Stimulated activated naive CD4-positive, alpha-beta T cell treated with Interleukin-2 at 50 U/mL for 16 hours (primary cell): ENCODE data around the gene ZNF787.
A peak's percentile ranks its signal among the peaks of the same experiment; 100 is the strongest.

Source experiments
- DNase-seq: peaks from one replicate; lab custom pipeline; 2025; lab: John Stamatoyannopoulos, UW

Gene ZNF787

DNA sequence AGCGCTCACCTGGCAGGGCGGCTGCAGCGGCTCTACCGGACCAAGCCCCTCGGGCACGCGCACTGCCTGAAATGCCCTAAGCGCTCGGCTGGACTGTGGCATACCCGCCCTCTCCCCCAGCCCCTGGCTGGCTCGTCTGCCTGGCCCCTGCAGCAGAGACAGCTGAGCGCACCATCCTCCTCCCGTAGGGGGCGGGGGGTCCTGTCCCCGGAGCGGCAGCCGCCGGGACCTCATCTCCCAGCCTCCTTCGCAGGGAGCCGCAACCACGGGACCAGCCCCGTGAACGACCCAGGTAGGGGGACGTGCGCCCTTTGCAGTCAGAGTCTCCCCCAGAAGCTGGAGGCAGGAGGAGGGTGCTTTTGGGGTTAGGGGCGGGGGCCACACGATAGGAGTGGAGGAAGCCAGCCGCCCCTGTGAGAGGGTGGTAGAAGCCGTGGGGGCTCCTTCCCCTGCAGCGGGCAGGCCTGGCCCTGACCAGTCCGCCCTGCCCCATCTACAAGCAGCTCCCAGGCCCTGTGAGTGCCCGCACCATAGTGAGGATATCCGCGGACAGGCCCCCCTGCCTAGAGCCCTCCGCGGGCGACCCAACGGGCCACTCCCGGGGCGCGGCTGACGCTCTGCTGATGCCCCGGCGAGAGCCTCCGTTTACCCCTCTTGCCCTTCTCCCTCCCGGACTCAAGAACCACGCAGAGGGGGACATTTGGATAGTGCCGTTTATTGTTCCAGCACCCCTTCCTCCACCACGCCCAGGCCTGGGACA lies 34.2 kb downstream of the ZNF787 start:
- DNase-seq, result no peak

DNA sequence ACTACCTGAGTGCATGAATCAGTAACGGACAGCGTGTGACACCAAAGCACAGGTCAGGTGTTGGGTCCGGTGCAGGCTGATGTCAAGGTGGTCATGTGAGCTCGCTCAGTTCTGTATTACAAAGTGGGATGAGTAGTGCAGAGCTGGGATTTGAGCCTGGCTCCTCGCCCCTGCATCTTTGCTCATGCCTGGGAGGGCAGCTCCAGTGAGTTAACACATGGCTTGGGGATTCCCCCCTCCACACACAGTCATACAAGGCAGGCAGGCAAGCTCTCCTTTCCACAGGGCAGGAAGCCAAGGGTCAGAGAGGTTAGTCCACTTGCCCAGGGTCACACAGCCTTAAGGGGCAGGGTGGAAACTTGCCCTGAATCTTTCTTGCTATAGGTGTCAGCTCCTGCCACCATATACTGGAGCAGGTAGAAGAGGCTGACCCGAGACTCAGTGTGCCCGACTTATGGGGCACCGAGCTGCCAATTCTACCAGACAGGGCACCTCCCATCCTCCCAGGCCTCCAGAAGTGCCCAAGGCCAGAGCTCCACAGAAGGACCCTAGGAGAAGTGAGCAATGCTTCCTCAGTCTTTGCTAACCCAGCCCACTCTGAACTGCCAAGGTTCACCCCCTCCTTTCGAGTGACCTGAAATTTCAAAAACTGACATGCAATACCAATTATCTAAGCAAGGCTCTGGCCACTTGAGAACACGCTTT lies 35.4 kb downstream of the ZNF787 start:
- DNase-seq, result no peak

DNA sequence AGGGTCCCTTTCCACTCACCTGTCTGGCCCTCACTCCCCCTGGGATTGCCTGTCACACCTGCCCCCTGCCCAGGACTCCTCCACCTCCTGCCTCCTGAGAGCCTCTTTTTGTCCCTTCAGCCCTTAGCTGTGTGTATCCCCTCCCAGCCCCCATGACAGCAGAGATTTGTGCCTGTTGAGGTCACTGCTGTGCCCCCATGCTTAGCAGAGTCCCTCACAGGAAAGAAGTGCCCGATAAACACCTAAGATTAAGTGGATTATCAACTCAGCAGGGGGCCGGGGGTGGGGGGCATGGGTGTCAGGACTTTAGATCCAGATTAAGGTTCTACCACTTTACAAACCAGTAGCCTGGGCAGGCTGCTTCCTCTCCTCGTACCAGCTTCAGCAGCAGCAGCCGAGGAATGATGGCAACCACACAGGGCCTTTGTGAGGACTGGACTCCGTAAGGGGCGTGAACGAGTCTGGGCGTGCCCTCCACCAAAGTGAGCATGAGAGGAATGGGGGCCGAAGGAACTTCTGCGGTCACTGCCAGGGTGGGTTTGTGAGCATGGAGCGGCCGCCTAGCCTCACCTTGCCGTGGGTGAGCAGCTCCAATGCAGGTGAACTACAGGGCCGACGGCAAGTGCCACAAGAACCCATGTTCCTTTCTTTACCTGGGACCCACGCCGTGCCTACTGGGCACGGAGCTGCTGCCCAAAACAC lies 36.1 kb downstream of the ZNF787 start:
- DNase-seq, result no peak

DNA sequence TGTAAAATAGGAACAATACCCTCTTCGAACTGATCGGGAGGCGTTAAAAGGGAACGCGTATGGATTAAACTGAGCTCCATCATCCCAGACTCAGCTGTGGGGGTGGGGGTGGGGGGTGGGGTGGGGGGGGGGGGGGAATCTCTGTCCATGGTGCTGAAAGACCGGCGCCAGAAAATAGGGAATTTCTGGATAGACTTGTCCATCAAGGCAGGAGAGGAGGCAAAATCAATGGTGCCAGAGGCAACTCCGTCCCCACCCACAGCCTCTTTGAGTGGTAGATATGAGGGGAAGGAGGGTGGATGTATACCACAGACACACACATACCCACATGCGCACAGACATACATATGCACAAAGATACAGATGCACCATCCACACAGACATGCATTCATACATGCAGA lies 37.4 kb downstream of the ZNF787 start:
- no peak for DNase-seq

DNA sequence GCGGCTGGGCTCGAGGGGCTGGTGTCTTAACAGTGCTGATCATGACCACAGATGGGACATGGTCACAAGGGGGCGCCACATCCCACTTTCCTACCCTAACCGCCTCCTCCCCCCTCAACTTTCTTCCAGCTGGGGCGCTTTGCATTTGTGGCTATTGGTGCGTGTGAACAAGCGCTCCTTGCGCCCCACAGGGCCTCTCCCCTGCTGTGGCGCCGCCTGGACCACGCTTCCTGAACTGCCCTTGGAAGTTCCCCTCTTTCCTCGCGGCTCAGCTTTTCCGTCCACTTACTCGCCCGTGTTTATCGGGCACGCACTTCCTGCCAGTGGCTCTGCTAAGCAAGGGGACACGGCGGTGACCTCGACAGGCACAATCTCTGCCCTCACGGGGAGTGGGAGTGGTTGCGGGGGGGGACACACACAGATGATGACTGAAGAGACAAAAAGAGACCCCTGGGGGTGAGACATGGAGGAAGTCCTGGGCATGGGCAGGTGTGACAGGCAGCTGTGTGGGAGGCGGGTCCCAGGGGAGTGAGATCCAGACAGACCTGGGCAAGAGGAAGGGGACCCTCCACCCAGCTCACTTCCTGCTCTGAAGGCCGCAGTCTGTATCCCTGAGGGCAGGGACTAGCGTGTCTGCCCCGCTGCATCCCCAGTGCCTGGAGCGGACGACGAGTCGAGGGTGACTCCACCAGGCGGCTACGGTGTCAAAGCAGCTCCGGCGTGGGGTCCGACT lies 40.3 kb downstream of the ZNF787 start:
- DNase-seq, result peak; percentile 64

DNA sequence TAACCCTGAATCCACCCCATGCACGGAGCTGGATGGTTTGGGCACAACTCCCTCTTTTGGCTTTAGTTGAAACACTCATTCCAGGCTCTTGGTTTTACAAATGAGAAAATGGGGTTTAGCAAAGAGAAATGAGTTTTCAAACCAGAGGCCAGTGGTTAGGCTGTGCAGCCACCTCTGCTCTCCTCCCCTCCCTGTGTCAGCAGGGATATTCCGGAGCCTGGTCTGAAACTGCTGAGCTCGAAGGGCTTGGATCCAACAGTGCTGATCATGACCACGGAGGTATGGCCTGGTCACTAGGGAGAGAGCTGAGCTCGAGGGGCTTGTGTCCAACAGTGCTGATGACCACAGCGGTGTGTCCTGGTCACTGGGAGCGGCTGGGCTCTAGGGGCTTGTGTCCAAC lies 41.5 kb downstream of the ZNF787 start:
- no peak for DNase-seq

DNA sequence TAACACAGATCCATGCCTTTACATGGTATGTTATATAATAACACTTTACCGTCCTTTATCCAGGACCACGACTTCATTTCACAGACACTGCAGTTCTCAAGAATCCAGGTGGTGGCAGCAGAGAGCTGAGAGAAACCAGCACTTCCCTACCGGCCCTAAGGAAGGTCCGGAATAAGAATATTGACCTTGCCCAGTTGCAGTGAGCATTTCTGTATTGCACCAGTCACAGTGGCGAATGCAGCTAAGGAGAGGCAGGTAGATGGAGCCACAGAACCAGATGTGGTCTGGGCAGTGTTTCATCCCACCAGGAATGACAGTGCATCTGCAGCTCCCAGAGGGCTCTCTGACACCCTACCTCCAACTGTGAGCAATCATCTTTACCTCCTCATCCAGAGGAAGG lies 44.6 kb downstream of the ZNF787 start:
- peak; percentile 11 for DNase-seq

DNA sequence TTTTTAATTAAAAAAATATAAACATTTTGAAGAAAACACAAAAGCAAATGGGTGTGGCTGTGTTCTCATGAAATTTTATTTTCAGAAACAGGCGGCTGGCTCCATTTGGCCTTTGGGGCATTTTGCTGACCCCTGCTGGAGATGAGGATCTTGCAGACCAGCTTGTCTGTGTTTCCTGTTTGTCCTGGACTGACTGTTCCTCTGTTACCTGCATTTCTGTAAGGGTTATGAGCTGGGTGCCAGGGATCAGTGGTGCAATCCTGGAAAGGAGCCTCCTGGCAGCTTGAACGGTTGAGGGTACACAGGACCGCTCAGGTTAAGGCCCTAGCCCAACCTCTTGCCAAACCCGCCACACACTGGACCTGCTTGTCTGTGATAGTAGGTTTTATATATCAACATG lies 49.9 kb downstream of the ZNF787 start:
- DNase-seq, result no peak

DNA sequence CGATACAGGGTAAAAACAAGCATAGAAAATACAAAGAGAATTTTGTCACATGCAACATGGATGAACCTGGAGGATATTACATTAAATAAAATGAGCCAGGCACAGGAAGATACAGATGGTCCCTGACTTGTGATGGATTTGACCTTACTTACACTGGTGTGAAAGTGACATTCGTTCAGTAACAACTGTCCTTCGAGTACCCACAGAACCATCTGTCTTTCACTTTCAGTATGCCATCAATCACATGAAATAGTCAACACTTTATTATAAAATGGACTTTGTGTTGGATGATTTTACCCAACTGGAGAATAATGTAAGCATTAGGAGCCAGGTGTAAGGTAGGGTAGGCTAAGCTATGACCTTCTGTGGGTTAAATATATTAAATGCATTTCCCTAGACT lies 51.5 kb downstream of the ZNF787 start:
- no peak for DNase-seq

DNA sequence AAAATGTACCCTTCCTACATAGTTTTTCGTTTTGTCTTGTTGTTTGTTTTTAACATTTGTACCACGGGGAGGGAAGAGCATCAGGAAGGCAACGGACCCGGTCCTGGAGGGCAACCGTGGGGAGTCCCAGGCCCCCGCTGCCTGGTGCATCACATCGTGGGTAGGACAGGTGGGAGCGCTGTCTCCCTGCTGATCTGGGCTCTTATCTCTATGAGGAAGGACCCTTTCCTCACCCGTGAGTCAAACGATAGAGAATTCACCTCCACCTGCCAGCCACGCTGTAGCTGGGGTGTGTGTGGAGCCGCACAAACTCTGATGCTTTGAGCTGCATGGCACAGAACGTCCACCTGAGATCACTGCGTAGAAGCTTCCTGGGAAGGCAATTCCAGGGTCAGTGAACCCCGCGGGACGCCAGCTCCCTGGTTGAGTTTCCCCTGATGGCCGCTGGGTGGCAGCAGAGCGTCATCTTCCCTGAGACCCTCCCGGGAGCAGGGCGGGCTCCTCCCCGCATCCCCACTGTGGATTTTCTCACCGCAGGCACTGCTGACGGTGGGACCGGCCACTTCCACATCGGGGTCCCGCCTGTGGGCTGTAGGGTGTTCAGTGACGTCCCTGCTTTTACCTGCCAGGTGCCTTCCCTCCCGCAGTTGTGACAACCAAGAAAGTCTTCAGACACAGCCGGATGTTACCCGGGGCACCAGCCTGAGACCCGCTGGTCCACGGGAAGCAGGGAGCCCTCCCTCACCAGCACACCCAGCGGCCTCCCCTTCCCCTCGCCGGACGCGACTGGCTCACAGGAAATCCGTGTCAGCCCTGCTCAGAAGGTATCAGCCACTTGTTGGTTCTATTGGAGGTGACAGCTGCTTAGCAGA lies 54.7 kb downstream of the ZNF787 start:
- peak; percentile 38 for DNase-seq

DNA sequence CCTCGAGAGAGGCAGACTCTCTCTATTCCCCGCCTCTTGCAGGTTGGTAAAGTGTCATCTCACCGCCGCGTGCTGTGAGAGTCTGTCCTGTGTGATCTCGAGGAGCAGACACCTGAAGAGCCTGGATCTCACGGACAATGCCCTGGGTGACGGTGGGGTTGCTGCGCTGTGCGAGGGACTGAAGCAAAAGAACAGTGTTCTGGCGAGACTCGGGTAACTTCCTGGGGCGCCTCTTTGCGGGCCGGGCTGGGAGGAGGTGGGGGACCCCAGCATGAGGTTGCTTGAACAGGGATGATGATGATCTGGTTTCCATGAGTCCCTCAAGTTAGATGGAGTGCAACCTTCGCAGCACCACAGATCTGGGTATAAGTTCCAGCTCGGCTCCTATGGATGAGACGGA lies 67.5 kb downstream of the ZNF787 start:
- DNase-seq, result no peak
